Measurements from ENCODE around the gene NRIP2. TPM values are rescaled to one million over a fixed set of nuclear protein-coding genes. Genes with fewer than 3 reads are reported as not detected.

NRIP2 gene
- total RNA-seq, 2 donors from 2014 or later: not detected

Other genes starting within 250 kb of the NRIP2 start
- 10 to 100 TPM; 41.9 to 44.9 TPM for gene FKBP4, start 40.1 kb downstream of the NRIP2 start, total RNA-seq
- 10 to 100 TPM; 63.1 to 63.9 TPM for gene ITFG2, start 22.4 kb downstream of the NRIP2 start, total RNA-seq
- gene TEX52, start 22.0 kb upstream of the NRIP2 start, total RNA-seq: not detected
- gene FOXM1, start 42.1 kb upstream of the NRIP2 start, total RNA-seq: 1 to 10 TPM; 1.0 to 1.6 TPM
- gene RHNO1, start 42.2 kb upstream of the NRIP2 start, total RNA-seq: 10 to 100 TPM; 18.9 to 32.9 TPM
- 1 to 10 TPM; 6.3 to 7.9 TPM for gene TULP3, start 55.9 kb upstream of the NRIP2 start, total RNA-seq
- not detected for gene TEAD4, start 124.4 kb upstream of the NRIP2 start, total RNA-seq
- 10 to 100 TPM in 1 of 2 donors, 1 to 10 TPM in 1; 1.4 to 24.2 TPM for gene TSPAN9, start 242.3 kb upstream of the NRIP2 start, total RNA-seq